ENCODE data around the gene CDC42SE2.
"Not testable (repeated sequence)": the region's sequence is repeated elsewhere in the genome, so short reads cannot be mapped to it uniquely, and the experiment has no call there.

DNA sequence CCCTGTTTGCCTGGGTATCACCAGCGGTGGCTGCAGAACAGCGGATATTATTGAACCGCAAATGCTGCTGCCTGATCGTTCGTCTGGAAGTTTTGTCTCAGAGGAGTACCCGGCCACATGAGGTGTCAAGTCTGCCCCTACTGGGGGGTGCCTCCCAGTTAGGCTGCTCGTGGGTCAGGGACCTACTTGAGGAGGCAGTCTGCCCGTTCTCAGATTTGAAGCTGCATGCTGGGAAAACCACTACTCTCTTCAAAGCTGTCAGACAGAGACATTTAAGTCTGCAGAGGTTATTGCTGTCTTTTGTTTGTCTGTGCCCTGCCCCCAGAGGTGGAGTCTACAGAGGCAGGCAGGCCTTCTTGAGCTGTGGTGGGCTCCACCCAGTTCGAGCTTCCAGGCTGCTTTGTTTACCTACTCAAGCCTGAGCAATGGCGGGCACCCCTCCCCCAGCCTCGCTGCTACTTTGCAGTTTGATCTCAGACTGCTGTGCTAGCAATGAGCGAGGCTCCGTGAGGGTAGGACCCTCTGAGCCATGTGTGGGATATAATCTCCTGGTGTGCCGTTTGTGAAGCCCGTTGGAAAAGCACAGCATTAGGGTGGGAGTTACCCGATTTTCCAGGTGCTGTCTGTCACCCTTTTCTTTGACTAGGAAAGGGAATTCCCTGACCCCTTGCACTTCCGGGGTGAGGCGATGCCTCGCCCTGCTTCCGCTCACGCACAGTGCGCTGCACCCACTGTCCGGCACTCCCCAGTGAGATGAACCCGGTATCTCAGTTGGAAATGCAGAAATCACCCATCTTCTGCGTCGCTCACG is 73.6 kb downstream of the CDC42SE2 start:
- not testable (repeated sequence) for TF ChIP-seq PAX5 (IDR thresholded peaks at IDR 0.05; ENCODE audit: insufficient read depth, low read length, severe bottlenecking); POLR2A (IDR thresholded peaks at IDR 0.05; ENCODE audit: low read depth, low read length); POLR2AphosphoS5 (IDR thresholded peaks at IDR 0.05; ENCODE audit: low read depth, low read length); SPI1 (IDR thresholded peaks at IDR 0.05; ENCODE audit: low read depth, low read length); TAF1 (IDR thresholded peaks at IDR 0.05; ENCODE audit: low read depth, low read length); POU2F2 (IDR thresholded peaks at IDR 0.05; ENCODE audit: low read depth, low read length)
